Measurements from ENCODE around the gene MBNL3. TPM values are rescaled to one million over a fixed set of nuclear protein-coding genes. Genes with fewer than 3 reads are reported as not detected.
"Not testable (repeated sequence)": the region's sequence is repeated elsewhere in the genome, so short reads cannot be mapped to it uniquely, and the experiment has no call there.

The MBNL3 gene
- total RNA-seq, 1 experiment from 2014 or later, result 3.2 TPM

DNA sequence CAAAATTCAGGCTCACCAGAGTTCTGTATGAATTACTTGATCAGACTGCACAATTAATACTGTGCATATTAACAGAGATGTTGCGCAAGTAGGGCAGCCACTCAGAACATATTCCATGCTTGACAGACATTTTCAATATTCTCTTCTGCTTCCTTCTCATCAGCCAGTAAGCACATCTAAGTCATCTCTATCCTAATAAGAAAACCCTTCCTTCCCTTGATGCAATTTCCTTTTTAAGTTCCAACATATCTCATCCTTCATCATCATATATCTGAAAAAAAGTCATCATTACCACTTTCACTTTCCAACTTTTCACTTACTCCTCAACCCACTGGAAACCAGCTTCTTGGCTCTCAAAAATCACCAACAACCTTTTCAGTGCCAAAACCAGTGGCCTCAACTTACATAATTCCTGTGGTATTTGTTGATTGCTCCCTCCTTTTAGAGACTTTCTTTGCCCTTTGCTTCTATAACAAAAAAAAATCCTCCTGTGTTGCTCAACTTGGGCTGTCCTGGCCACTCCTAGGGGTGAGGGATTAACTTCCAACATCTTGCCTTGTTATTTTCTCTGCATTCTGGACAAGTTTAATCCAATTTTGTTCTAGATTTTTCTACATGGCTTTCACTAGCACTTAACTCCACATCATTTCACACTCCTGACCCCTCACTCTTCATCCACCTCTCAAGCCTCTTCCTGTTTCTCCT is 14.1 kb downstream of the MBNL3 start:
- DNase-seq (ENCODE audit: low read depth), result no peak

DNA sequence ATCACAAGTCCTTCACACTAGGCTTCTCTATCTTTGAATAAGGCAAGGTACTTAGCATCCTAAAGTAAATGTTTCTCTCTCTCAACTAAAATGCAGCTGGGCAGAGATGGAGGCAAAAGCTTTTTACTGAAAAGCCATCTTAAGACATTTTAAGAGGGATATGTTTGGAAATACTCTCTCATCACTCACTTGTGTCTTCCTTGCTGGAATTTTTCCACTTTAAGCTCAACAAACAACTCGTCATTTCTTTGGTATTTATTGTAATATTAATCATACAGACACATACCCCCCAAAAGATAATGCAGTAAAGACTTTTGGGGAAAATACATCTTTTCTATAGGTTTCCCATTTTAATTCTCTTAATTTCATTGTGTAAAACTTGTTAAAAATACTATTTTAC is 16.4 kb downstream of the MBNL3 start:
- no peak for DNase-seq (ENCODE audit: low read depth)

DNA sequence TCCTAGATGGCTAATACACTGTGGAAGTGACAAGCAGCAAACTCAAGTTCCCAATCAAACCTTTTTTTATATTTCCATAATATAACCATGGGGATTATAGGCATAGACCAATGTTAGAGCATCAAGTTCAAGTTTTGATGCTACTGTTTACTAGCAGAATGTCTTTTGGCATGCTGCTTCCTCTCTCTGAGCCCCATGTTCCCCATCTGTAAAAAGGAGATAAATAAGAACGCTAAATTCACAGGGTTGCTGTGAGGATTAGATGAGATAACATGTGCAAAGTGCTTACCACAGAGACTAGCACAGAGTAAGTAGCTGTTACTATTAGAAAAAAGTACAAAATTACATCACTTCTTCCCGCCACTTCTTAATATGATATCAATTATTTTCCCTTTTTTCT is 18.0 kb downstream of the MBNL3 start:
- DNase-seq (ENCODE audit: low read depth), result no peak

DNA sequence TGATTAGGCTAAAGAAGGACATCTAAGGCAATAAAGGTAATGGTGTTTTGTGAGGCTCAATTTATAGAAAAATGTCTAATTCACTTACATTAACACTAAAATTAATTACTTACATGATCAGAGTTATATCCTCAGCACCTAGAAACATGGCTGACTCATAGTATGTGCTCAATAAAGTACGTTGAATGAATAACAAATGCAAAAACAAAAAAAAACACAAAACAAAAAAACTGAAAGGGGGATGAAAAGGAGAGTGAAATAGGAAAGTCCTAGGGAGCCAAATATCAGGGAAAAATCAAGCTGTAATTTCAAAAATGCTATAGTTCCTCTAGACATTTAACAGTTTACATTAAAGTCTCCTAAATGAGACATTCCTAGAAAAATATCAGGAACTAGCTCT is 18.7 kb downstream of the MBNL3 start:
- DNase-seq (ENCODE audit: low read depth), result no peak

GRCh38 chrX:132468454-132468853 is 20.4 kb downstream of the MBNL3 start:
- DNase-seq (ENCODE audit: low read depth), result no peak

DNA sequence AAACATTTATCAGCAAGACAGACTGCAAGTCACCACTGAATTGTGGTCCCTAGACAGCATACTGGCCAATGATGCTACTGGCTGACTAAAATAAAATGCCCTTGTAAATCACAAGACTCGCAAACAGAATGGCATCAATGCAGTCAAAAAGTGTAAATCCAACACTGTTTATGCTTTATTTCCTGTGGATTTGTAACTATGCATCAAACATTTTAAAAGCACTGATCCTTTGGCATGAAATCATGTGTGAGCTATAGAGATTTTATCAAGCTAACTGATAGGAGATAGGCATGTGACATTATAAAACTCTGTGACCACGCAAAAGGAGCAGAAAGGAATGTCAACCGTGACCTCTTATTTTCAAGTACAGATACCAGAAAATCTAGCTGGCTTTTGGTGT is 20.8 kb downstream of the MBNL3 start:
- DNase-seq (ENCODE audit: low read depth), result no peak

DNA sequence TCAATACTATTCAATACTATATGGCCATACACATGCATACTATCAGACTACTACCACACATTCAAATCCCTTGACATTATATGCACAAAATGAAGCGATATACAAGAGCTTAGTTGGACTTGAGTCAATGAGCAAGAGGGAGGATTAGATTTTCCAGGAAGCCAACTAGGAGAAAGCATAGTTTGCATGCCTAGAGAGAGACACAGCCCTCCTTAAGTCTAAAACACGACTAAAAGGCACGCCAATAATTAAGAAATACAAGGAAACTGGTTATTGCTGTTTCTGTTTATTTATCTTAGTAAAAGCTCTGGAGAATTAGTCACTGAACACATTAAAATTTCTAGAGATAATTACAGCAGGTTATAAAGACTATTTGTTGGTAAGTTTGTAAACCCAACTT is 21.8 kb downstream of the MBNL3 start:
- DNase-seq (ENCODE audit: low read depth), result no peak

GRCh38 chrX:132463411-132463810 is 25.4 kb downstream of the MBNL3 start:
- DNase-seq (ENCODE audit: low read depth), result peak; percentile 5

GRCh38 chrX:132461886-132462285 is 27.0 kb downstream of the MBNL3 start:
- DNase-seq (ENCODE audit: low read depth), result no peak

- no peak for DNase-seq (ENCODE audit: low read depth)
These were observed 35.8 kb downstream of the MBNL3 start for GRCh38 chrX:132452911-132453550.

DNA sequence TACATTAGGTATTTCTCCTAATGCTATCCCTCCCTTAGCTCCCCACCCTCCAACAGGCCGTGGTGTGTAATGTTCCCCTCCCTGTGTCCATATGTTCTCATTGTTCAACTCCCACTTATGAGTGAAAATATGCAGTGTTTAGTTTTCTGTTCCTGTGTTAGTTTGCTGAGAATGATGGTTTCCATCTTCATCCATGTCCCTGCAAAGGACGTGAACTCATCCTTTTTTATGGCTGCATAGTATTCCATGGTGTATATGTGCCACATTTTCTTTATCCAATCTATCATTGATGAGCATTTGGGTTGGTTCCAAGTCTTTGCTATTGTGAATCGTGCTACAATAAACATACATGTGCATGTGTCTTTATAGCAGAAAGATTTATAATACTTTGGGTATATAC is 42.9 kb downstream of the MBNL3 start:
- not testable (repeated sequence) for DNase-seq (ENCODE audit: low read depth)

- no peak for DNase-seq (ENCODE audit: low read depth)
These were observed 43.9 kb downstream of the MBNL3 start for GRCh38 chrX:132444936-132445335.

GRCh38 chrX:132443196-132444135 is 45.4 kb downstream of the MBNL3 start:
- DNase-seq (ENCODE audit: low read depth), result no peak

GRCh38 chrX:132442691-132443090 is 46.1 kb downstream of the MBNL3 start:
- no peak for DNase-seq (ENCODE audit: low read depth)

GRCh38 chrX:132435222-132435621 is 53.6 kb downstream of the MBNL3 start:
- DNase-seq (ENCODE audit: low read depth), result peak; percentile 77

DNA sequence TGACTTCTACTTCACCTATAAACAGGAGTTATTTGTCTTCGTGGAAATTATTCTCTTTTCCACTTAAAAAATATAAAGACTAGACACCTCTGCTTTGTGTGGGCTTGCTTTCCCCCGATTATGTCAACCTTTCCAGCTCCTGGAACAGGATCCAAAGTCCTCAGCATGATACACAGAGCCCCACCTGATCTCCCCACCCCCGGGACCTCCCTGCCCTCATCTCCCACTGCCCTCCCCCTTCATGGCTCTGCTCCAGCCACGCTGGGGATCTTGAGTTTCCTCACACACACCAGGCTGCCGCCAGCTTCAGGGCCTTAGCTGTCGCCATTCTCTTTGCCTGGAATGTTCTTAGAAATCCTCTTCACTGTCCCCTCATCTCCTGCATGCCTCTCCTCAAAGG is 55.3 kb downstream of the MBNL3 start:
- no peak for DNase-seq (ENCODE audit: low read depth)

DNA sequence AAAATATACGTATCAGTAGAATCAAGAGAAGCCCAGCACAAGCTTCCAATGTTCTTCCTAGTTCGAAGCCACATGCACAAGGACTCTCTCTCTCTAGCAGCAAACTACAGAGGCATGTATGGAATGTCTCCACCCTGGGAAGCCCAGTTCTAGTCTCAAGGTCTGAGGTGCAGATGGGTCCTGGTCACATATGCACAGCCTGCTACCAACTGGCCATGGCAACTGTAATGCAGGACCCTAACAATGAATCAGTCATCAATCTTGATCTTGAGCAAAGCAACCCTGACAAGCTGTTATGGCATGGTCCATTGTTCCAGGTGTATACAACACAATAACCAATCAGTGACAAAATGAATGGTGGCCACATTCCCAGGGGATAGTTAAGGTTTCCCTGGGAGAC is 55.8 kb downstream of the MBNL3 start:
- DNase-seq (ENCODE audit: low read depth), result no peak

DNA sequence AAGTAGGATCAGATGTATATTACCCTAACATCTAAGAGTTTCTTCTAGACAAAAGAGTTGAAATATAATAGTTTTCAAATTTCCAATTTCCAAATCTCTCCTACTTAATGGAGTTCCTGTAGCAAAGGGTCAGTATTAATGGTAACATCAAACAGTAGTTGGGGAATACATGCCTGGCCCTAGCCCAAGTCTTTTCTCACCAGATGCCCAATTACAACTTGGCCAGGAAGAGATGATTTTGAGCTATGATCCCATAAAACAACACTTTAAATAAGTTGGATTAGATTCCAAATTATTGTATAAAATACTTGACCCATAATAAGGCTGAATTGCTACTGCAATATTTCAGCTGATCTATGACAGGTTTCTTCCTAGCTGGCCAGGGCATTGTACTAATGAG is 59.9 kb downstream of the MBNL3 start:
- DNase-seq (ENCODE audit: low read depth), result no peak

- peak; percentile 66 for DNase-seq (ENCODE audit: low read depth)
These were observed 62.0 kb downstream of the MBNL3 start for GRCh38 chrX:132426695-132427281.

DNA sequence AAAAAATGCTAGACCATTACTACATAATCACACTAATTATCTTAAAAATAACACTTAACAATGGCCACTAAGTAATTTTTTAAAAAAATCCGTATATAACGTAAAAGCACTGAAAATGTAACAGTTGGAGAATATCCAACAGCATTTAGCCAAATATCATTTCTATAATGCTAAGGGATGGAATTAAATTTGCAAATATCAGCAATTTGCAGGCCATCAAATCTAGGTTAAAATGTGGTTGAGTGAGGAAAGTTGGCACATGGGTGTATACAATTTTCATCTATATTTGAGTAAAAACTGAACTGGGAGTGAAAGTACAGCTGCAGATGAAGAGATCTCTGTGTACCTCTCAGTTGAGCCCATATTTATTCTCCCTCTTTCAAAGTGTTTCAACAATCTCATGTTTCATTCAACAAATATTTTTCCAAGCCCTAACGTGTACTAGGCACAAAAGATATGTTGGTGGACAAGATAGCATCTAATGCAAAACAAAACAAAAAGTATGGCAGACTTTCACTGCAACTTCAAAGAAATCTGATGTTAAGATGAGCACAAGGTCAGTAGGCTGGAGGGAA is 63.0 kb downstream of the MBNL3 start:
- DNase-seq (ENCODE audit: low read depth), result no peak

DNA sequence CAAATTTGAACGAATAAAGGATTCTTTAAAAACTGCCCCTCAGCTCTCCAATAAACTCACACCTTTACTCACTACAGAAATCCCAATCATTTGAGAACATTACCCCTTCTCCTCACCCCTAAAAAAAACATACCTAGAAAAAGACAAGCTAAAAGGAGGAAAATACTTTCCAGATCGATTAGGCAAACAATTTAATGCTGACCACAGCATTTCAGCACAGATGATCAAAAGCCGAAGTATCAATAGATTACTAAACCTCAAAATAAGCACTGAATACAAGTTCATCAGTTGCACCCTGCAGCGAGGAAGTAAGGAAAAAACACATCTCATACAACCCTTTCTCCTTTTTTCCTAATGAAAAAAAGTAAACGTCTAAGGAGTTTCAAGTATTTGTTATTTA is 65.5 kb downstream of the MBNL3 start:
- DNase-seq (ENCODE audit: low read depth), result no peak

DNA sequence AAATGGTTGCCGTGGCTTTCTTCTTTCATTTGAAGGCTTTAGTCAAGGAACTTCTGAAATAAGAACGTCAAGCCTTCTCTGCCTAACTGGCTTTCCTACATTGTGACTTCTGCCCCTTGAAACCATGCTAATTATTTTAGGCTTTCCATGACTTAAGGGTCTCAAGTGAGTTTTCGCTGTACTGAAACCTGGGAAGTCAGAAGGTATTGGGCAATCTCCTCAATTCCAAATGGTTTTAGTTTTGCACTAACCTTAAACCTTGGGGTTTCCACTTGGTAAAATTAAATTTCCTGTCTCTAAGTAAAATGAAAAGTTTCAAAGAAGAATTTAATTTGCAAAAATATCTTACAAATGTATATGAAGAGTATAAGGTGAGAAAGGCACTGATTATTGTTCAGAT is 73.8 kb downstream of the MBNL3 start:
- DNase-seq (ENCODE audit: low read depth), result no peak
